OCI-M2 (cell line): ENCODE measurements around the gene IP6K2.

ENCODE experiments used
- DNase-seq: peaks from one replicate; lab custom pipeline; 2025; ENCODE audit not compliant: unreplicated experiment; lab: John Stamatoyannopoulos, UW

Gene IP6K2

GRCh38 chr3:48674505-48674904, 42.5 kb downstream of the IP6K2 start:
- DNase-seq = no peak

GRCh38 chr3:48672522-48672921, 44.5 kb downstream of the IP6K2 start:
- no peak for DNase-seq

GRCh38 chr3:48664929-48665328, 52.1 kb downstream of the IP6K2 start:
- DNase-seq = no peak

DNA sequence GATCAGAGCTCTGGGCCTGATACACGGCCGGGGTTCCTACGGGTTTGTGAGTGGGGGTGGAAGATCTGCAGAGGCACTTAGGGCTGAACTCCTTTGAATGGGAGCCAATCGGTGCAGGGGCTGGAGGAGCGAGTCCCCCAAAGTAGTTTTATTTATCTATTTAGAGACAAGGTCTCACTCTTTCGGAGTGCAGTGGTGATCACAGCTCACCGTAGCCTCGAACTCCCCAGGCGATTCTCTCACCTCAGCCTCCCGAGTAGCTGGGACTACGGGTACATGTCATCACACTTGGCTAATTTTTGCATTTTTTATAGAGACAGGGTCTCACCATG, 52.7 kb downstream of the IP6K2 start:
- no peak for DNase-seq

DNA sequence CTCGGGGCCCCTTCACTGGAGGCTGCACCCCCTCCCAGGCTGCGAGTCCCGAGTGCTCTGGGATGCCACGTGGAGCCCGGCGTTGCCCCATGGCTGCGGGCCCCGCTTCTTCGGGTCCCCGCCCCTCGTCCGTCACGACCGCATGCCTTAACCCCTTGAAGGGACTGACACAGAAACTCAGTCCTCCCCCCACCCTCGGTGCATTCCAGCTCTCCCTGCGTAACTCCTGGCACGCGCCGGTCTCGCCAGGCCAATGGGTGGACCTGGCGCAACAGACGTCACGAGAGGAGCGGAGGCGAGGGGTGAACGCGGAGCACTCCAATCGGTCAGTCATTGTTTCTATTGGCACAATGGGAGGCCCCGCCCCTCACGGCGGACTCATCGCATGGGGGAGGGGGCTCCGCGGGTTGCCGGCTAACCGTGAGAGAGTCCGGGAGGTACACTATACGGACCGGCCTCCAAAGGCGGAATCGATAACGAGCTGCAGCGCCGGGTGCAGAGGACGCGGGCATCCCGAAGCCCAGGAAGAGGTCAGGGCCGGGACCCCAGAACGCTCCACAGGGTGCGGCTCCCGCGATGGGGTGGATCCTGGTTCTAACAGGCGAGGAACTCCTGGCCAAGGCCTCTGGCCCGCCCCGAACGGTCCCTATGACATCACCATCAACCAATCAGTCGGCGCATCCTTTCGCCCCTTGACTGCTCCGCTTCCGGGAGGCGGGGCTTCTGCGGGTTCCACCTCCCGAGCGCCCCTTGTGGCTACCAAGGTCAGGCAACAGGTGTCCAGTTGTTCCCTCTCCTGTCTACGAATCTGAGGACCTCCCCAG, 53.3 kb downstream of the IP6K2 start:
- DNase-seq = peak; percentile 83

DNA sequence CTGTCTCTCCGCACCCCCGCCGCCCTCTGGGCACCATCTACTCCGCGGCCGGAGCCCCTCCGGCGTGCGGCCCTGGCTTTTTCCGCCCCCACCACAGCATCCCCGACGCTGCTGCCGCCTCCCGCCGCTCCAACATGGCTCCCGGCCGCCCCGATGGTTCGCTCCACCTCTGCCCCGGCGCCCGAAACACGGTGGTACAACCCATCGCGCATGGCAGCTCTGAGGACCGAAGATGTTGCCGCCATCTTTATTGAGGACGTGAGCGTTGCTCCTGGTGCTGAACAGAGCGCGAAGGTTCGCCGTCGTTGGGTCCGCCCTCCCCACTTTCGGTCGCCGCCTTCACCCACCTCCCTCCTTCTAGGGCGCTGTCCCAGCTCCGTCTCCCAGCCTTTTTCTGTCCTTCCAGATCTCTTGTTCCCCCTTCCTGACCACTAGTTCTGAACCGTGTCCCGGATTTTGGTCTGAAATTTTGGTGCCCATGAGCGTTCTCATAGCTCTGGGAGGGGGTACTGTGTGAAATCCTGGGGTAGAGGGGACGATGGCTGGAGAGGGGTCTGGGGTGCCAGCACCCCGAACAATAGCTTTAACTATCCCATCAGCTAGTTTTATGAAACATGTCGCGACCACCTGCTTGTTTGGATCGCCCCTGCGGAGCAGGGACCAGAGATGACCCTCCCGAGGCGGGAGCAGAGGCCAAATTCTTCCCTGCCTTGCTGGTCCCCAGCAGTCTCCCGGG, 54.1 kb downstream of the IP6K2 start, which contains the start of gene CELSR3:
TSS of gene CELSR3 (minus strand) at position 134 of the 736 bp plus-strand sequence. CDS start 252 bp downstream, outside the sequence.
- DNase-seq = no peak

GRCh38 chr3:48662145-48662752, 54.8 kb downstream of the IP6K2 start:
- DNase-seq = no peak

GRCh38 chr3:48661501-48662144, 55.4 kb downstream of the IP6K2 start:
- peak; percentile 4 for DNase-seq

DNA sequence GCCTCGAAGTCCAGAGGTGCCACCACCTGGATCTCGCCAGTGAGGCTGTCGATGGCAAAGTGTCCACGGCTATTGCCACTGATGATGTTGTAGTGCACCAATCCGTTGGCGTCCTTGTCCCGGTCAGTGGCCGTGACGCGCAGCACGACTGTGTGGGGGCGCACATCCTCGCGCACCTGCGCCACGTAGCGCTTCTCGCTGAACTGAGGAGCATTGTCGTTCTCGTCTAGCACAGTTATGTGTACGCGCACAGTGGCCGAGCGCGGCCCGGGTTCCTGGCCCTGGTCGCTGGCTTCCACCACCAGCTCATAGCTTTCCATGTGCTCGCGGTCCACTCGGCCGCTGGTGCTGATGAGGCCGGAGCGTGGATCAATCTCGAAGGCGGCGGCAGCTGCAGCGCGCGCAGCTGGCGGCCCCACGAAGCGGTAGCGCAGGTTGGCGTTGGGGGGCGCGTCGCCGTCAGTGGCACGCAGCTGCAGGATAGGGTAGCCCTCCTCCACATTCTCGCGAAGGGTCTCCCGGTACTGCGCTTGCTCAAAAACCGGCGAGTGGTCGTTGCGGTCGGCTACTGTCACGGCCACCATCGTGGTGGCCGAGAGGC, 56.1 kb downstream of the IP6K2 start:
- no peak for DNase-seq

- no peak for DNase-seq
Observed at GRCh38 chr3:48656841-48657281, 60.2 kb downstream of the IP6K2 start.

- DNase-seq = no peak
Observed at GRCh38 chr3:48656061-48656840, 60.8 kb downstream of the IP6K2 start.

DNA sequence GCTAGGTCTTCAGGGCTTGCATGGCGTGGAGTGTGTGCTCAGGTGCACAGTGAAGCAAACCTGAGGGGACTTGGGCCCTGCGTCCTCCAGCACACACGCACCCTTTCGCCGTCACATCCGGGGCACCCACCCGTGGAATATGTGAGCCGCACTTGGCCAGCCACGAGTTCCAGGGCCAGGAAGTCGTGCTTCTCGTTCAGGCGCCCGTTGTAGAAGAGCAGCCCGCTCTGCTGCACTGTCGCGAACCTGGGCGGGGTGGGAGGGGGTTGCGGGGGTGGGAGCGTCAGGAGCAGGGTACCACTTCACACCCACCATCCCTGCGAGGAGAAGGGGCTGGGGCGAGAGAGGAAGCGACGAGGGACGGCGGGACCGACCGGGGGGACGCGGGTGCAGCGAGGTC, 61.4 kb downstream of the IP6K2 start:
- no peak for DNase-seq

DNA sequence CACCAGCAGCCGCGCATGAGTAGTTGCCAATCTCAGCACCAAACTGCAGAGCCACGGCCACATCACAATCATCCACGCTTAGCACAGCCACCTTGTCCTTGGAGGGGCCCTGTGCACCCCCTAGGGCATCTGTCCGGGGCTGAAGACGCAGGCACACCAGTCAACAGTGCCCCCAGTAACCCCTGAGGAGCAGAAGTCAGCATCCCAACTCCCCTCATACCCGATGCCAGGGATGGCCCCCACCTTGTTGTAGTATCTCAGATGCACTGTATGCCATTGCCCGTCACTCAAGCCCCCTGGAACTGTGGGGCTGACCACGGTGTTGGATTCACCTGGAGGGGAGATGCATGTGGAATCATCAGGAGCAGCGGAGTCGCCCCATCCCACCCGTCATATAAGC, 62.0 kb downstream of the IP6K2 start:
- DNase-seq = no peak

GRCh38 chr3:48652923-48653715, 63.9 kb downstream of the IP6K2 start:
- no peak for DNase-seq

DNA sequence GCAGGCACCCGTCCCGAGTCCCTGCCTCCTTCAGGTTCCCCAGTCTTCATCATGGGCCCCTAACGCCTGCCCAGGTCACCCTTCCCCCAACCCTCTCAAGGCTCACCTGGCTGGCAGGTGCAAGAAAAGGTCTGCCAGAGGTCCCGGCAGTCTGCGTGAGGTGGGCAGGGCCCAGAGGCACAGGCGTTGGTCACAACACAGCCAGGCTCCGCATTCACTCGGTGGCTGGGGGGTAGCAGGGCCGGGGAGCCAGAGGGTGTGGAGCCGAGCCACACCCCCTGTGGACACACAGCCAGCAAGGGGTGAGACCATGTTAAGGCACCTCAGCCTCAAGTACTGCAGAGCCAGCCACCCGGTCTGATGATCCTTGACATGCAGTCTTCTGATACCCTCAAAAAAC, 65.2 kb downstream of the IP6K2 start:
- no peak for DNase-seq

DNA sequence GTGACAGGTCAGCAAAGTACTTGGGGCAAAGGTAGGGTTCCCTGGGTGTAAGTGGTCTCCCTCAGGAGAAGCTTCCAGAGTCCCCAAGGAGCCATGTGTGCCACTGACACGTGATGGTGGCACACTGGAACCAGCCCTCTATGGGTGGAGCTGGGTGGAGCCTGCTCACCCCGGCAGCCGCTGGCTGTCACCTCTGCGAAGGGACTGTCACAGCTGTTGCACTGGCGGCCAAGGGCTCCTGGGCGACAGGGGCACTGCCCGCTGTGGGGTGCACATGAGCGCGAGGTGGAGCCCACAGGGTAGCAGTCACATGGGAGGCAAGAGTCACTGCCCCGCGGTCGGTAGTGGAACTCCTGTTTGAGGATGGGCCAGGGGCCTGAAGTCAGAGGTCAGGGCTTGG, 66.3 kb downstream of the IP6K2 start:
- no peak for DNase-seq

GRCh38 chr3:48648188-48648850, 68.7 kb downstream of the IP6K2 start:
- DNase-seq = no peak

DNA sequence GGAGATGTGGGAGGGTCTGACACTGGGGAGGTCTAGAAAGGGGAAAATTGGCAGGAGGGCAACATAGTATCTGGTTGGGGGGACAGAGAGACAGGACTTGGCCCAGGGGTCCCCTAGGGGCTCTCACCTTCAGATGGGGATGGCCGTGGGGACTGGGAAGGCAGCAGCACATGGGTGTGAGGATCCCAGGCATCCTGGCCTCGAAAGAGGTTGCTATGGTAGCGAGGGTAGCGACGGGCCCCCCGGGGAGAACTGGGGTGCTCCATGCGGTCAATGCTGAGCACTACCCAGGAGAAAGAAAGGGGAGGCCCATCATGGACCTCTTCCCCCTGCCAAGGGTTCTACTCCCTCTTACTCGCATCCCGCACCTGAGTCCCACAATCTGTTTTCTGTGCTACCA, 69.3 kb downstream of the IP6K2 start:
- DNase-seq = no peak
